ENCODE data around the gene PKIB.

- TF ChIP-seq GLIS3 (CRISPR knock-in tag; IDR thresholded peaks at IDR 0.05): no peak
- no peak for TF ChIP-seq CREB5 (CRISPR knock-in tag; IDR thresholded peaks at IDR 0.05; ENCODE audit: low read depth)
- TF ChIP-seq PPARA (CRISPR knock-in tag; IDR thresholded peaks at IDR 0.05; ENCODE audit: borderline replicate concordance): no peak
- TF ChIP-seq PATZ1 (CRISPR knock-in tag; IDR thresholded peaks at IDR 0.05; ENCODE audit: borderline replicate concordance): no peak
- TF ChIP-seq ZC3H10 (CRISPR knock-in tag; IDR thresholded peaks at IDR 0.05): no peak
- TF ChIP-seq ZNF70 (CRISPR knock-in tag; IDR thresholded peaks at IDR 0.05): no peak
- TF ChIP-seq ESRRG (CRISPR knock-in tag; IDR thresholded peaks at IDR 0.05): no peak
These were observed 53.8 kb downstream of the PKIB start for GRCh38 chr6:122663981-122664380.
